ENCODE measurements around the gene AIG1.

- no peak for TF ChIP-seq CTCF (IDR thresholded peaks at IDR 0.05; ENCODE audit: poor library complexity, severe bottlenecking)
- no peak for TF ChIP-seq EZH2 (IDR thresholded peaks at IDR 0.05; ENCODE audit: borderline replicate concordance, insufficient read depth, low read length, poor library complexity, severe bottlenecking)
Observed at GRCh38 chr6:143112837-143113236, 52.1 kb downstream of the AIG1 start.
